Tibial artery (tissue), 4 donors: Measurements from ENCODE around the gene UGT1A6.

ENCODE experiments used
- DNase-seq, 2 donors: peaks; one replicate each; pipeline ENCODE4 v3.0.0-alpha.2; 2019
- H3K27ac ChIP-seq, 2 donors: fragments of 200-600 bp; sonication (generic) in 1 of 2; 1 replicate in 1 of 2; 2 replicates in 1 of 2; pipeline ENCODE4 v1.5.1; 2018 to 2019; ENCODE audit warnings: mild to moderate bottlenecking in 1 of 2
- H3K27me3 ChIP-seq, 2 donors: fragments of 200-600 bp; sonication (generic) in 1 of 2; one replicate each; pipeline versions ENCODE4 v1.5.1 to v1.6.0; 2016 to 2019
- H3K36me3 ChIP-seq, 3 donors: fragments of 200-600 bp; sonication (generic) in 2 of 3; one replicate each; pipeline ENCODE4 v1.5.1; 2016 to 2019; ENCODE audit warnings: mild to moderate bottlenecking in 2 of 3
- H3K4me1 ChIP-seq, 4 donors: fragments of 200-600 bp; sonication (generic) in 2 of 4; 1 replicate in 3 of 4; 2 replicates in 1 of 4; pipeline ENCODE4 v1.5.1; 2016 to 2019
- H3K4me3 ChIP-seq, 2 donors: fragments of 200-600 bp; sonication (generic) in 1 of 2; 1 replicate in 1 of 2; 2 replicates in 1 of 2; pipeline ENCODE4 v1.5.1; 2018 to 2019; ENCODE audit warnings: mild to moderate bottlenecking in 2 of 2
- H3K9me3 ChIP-seq, 3 donors: fragments of 200-600 bp; sonication (generic) in 1 of 3; one replicate each; pipeline ENCODE4 v1.5.1; 2016 to 2019
- intact Hi-C: fragments of 100-400 bp; cut with DNase I; formaldehyde crosslinking; loops from one replicate; pipeline ENCODE4 v1.15.0; 2023; ENCODE audit warnings: low total_unique reads
- TF ChIP-seq, protein P1 (sequence below), 2 experiments: fragments of 200-600 bp in 1 of 2; fragments of 450-650 bp in 1 of 2; IDR thresholded peaks; one replicate each; pipeline ENCODE4 v1.5.1; 2017 to 2019; ENCODE audit warnings: antibody characterized with exemption in 2 of 2, mild to moderate bottlenecking in 1 of 2, moderate library complexity in 1 of 2

Gene UGT1A6

GRCh38 chr2:233816771-233817170 is 124.1 kb downstream of the UGT1A6 start:
- peak; percentile 7 to 24 for DNase-seq
- Histone ChIP-seq H3K27ac (no peak overlapping the region), H3K36me3 (no peaks in the 10 kb centered on the region), H3K4me3 (no peak overlapping the region), H3K4me1 (no peaks in the 10 kb centered on the region), H3K27me3 (no peaks in the 10 kb centered on the region), H3K9me3 (peaks cover 0 to 4% (median 0%) of the 10 kb centered on the region in 3 donors)
- TF ChIP-seq, protein P1, sequence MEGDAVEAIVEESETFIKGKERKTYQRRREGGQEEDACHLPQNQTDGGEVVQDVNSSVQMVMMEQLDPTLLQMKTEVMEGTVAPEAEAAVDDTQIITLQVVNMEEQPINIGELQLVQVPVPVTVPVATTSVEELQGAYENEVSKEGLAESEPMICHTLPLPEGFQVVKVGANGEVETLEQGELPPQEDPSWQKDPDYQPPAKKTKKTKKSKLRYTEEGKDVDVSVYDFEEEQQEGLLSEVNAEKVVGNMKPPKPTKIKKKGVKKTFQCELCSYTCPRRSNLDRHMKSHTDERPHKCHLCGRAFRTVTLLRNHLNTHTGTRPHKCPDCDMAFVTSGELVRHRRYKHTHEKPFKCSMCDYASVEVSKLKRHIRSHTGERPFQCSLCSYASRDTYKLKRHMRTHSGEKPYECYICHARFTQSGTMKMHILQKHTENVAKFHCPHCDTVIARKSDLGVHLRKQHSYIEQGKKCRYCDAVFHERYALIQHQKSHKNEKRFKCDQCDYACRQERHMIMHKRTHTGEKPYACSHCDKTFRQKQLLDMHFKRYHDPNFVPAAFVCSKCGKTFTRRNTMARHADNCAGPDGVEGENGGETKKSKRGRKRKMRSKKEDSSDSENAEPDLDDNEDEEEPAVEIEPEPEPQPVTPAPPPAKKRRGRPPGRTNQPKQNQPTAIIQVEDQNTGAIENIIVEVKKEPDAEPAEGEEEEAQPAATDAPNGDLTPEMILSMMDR (IDR thresholded peaks at IDR 0.05), result no peak
- intact Hi-C loops, result no loop called here

GRCh38 chr2:233817361-233817911 is 124.7 kb downstream of the UGT1A6 start:
- Histone ChIP-seq H3K4me3 (no peak overlapping the region), H3K9me3 (peaks cover 0 to 4% (median 0%) of the 10 kb centered on the region in 3 donors), H3K4me1 (no peaks in the 10 kb centered on the region), H3K27me3 (no peaks in the 10 kb centered on the region), H3K36me3 (no peaks in the 10 kb centered on the region), H3K27ac (no peak overlapping the region)
- DNase-seq, result peak; percentile 14 to 34
- intact Hi-C loops, result no loop called here
- TF ChIP-seq, protein P1 (IDR thresholded peaks at IDR 0.05), result no peak

DNA sequence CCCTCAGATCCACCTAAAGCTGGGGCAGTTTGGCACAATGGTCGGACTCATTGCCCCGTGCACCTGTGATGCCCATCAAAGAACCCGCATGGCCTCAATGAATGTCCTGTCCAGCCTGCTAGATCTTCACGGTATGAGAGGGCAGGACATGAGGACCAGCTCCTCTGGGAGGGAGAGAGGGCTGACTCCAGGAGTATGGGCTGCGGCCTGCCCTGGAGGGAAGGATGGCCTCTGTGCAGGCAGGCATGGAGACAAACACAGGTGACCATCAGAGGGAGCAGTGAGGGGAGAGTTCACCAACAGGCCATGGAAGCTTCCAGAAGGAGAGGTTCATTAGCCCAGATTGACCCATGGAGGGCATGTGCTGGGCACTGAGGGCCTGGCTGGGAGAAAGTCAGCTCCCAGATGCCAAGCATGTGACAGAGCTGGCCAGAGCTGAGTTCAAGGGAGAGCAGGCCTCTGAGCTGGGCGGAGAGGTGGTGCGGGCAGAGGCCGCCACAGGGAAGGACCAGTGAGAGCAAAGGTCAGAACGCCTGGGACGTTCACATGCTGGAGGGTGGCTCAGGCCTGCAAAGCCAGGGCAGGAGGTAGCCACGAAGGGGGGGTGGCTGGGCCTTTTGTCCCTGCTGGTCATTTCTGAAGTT is 125.4 kb downstream of the UGT1A6 start:
- TF ChIP-seq, protein P1 (IDR thresholded peaks at IDR 0.05), result no peak
- peak; percentile 16 to 50 for DNase-seq
- no peaks in the 10 kb centered on the region for H3K27me3 ChIP-seq
- H3K4me3 ChIP-seq, result no peak overlapping the region
- H3K9me3 ChIP-seq, result peaks cover 0 to 4% (median 0%) of the 10 kb centered on the region in 3 donors
- intact Hi-C loops, result no loop called here
- no peaks in the 10 kb centered on the region for H3K4me1 ChIP-seq
- no peak overlapping the region for H3K27ac ChIP-seq
- H3K36me3 ChIP-seq, result no peaks in the 10 kb centered on the region

DNA sequence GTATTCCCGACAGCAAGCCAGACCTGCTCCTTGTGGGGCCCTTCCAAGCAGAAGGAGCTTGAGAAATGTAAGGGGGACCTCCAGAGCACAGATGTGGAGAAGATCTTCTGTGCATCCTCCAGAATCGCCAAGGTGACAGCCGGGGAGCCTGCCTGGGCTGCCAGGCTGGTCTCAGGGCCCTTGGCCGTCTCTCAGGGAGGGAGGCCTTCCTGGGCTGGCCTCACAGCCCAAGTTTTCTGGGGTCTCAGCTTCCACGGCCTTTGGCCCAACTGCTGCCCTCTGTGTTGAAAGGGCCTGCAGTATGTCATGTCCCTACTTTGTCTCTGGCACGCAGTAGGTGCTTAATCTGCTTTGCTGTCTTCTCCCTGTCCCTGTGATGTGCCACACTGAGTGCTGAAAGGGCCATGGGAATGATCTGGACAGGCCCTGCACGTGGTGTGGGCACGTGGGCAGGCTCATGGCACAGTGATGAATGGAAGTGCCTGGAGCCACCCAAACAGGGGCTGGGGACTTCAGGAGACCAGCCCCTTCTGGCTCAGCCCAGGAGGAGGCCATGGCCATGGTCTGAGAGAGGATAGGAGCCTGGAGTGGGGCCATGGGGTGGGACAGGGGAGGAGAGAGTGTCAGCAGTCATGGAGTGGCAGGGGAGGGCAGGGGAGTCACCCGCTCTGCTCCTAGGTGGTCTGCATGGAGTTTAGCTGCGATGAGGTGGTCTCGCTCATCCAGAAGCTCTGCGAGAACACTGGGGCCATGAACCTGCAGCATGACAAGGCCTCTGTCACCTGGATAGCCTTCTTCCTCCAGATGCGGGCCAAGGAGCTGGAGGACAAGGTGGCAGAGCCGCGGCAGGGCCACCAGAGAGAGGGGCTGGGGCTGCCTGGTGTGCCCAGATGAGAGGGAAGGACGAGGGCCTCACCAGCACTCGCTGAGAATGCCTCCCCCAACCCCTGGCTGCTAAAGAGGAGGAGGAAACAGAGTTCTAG is 126.2 kb downstream of the UGT1A6 start:
- intact Hi-C loops, result no loop called here
- no peak overlapping the region for H3K27ac ChIP-seq
- DNase-seq, result peak; percentile 4 to 40

More for the DNA sequence above, 126.2 kb downstream of the UGT1A6 start:
- Histone ChIP-seq H3K27me3 (no peaks in the 10 kb centered on the region), H3K36me3 (no peaks in the 10 kb centered on the region), H3K4me1 (no peaks in the 10 kb centered on the region), H3K9me3 (peaks cover 0 to 4% (median 0%) of the 10 kb centered on the region in 3 donors), H3K4me3 (no peak overlapping the region)
- TF ChIP-seq, protein P1 (IDR thresholded peaks at IDR 0.05), result no peak
